Measurements from ENCODE around the gene ETS1. TPM values are rescaled to one million over a fixed set of nuclear protein-coding genes. Genes with fewer than 3 reads are reported as not detected.
A peak's percentile ranks its signal among the peaks of the same experiment; 100 is the strongest.

ETS1 gene, protein sequence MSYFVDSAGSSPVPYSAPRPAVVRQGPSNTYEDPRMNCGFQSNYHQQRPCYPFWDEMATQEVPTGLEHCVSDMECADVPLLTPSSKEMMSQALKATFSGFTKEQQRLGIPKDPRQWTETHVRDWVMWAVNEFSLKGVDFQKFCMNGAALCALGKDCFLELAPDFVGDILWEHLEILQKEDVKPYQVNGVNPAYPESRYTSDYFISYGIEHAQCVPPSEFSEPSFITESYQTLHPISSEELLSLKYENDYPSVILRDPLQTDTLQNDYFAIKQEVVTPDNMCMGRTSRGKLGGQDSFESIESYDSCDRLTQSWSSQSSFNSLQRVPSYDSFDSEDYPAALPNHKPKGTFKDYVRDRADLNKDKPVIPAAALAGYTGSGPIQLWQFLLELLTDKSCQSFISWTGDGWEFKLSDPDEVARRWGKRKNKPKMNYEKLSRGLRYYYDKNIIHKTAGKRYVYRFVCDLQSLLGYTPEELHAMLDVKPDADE
- total RNA-seq (100 to 1,000 TPM in 1 of 9 donors, 10 to 100 TPM in 8; 39.3 to 101 (median 45.9) TPM), polyA plus RNA-seq (10 to 100 TPM; 18.4 to 37.0 TPM)
- long read RNA-seq, donor 1, partial matches to known transcripts = 0 of 10 reads
- long read RNA-seq, donor 1, other reads (novel, unspliced or antisense) = 9 of 10 reads
- long read RNA-seq, donor 2, partial matches to known transcripts = 0 of 5 reads
- long read RNA-seq, donor 2, other reads (novel, unspliced or antisense) = 4 of 5 reads
- long read RNA-seq, donor 3, transcript ETS1-201 (8 exons, 2,231 nt) = major isoform, 5 of 15 reads
- long read RNA-seq, donor 3, partial matches to known transcripts = 0 of 15 reads
- long read RNA-seq, donor 3, other reads (novel, unspliced or antisense) = 10 of 15 reads

- DNase-seq = no peak
- ATAC-seq = peak in 2 of 4 donors; percentile 23 to 48
- Histone ChIP-seq H3K4me3 (peak within 1 kb of the TSS in 11 of 12 donors; percentile 15 to 55 (median 45)), H3K9me3 (no peaks in the 10 kb centered on the region), H3K36me3 (no peaks in the 10 kb centered on the region), H3K27ac (peak within 1 kb of the TSS in 10 of 12 donors; percentile 1 to 68 (median 46)), H3K4me1 (peaks cover 0 to 23% (median 9%) of the 10 kb centered on the region in 12 donors), H3K27me3 (peaks cover 0 to 3% (median 0%) of the 10 kb centered on the region in 9 donors)
- 23 to 28% (median 26%) methylated on average over 4 of the region's 4 CpGs for WGBS, 4 donors
- intact Hi-C loops (cut with DNase I) = no loop called here
- no peak for TF ChIP-seq POLR2A (IDR thresholded peaks at IDR 0.05)
- TF ChIP-seq CTCF (IDR thresholded peaks at IDR 0.05) = no peak
Measured at GRCh38 chr11:128587415-128587814, at the start of gene ETS1. Gene ETS1 (minus strand): TSS chr11:128587558. CDS start chr11:128573130, 14,428 bp downstream.

DNA sequence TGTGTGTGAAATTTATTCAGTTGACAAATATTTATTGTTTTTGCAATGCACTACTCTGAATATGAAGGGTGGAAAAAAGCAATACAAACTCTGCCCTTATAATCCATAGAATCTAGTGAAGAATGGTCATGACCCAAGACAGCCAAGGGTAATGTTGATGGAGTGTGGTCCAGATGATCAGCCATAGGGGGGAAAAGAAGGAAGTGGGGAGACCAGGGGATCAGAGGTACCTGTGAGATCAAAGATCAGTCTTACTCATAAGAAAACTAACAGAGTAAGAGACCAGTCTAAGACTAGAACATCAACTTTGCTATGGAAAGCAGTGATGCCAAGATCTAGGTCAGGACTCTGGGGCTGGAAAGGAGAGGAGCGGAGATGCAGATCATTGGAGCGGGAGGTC, 47.0 kb upstream of the ETS1 start:
- TF ChIP-seq CTCF (IDR thresholded peaks at IDR 0.05) (no peak), POLR2A (IDR thresholded peaks at IDR 0.05) (no peak)
- ATAC-seq (no peak), DNase-seq (no peak)
- intact Hi-C loops (cut with DNase I) = loop anchor here (2.0 to 10.0 kb wide), 11 partner anchors 53 to 600 kb away; no protein-coding TSS in a partner anchor
- peaks cover 0 to 16% (median 7%) of the 10 kb centered on the region in 12 donors for H3K4me1 ChIP-seq
- no peak overlapping the region for H3K27ac ChIP-seq
- 95 to 100% (median 98%) methylated on average over 2 of the region's 2 CpGs for WGBS, 4 donors
- peaks cover 0 to 7% (median 0%) of the 10 kb centered on the region in 12 donors for H3K9me3 ChIP-seq
- no peak overlapping the region for H3K4me3 ChIP-seq
- no peaks in the 10 kb centered on the region for H3K27me3 ChIP-seq
- H3K36me3 ChIP-seq = no peaks in the 10 kb centered on the region

DNA sequence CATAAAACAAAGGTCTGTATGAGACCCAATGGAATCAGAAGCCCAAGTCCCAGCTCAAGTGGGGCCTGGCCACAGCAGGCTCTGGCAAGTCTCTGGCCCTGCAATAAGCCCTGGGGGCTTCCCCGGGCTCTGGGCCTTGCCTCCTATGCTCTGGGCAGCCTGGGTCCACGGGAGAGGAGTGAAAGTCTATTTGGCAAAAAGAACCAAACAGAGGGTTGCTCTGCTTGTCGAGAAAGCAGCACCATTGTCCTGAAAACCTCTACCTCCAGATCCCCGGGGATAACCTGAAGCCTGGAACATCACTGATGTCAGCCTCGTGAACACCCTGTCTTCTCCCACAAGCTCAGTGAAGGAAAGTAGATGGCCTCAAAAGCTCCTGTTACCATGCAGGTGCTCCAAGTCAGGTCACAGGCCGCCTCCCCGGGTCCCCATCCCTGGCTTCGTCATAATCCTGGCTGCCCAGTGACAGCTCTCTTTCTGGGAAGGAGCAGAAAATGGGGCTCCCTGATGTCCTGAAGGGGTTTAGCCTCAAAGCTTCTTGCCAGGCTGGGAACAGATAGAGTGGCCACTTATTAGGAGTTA, 46.1 kb upstream of the ETS1 start:
- DNase-seq (no peak), ATAC-seq (no peak)
- no peak for TF ChIP-seq CTCF (IDR thresholded peaks at IDR 0.05)
- no peak for TF ChIP-seq POLR2A (IDR thresholded peaks at IDR 0.05)
- H3K4me3 ChIP-seq = no peak overlapping the region
- H3K27ac ChIP-seq = no peak overlapping the region
- H3K27me3 ChIP-seq = no peaks in the 10 kb centered on the region
- H3K4me1 ChIP-seq = peaks cover 0 to 24% (median 10%) of the 10 kb centered on the region in 12 donors
- H3K9me3 ChIP-seq = peaks cover 0 to 5% (median 0%) of the 10 kb centered on the region in 12 donors
- no peaks in the 10 kb centered on the region for H3K36me3 ChIP-seq
- intact Hi-C loops (cut with DNase I) = loop anchor here (2.0 to 10.0 kb wide), 13 partner anchors 54 to 599 kb away; no protein-coding TSS in a partner anchor
- 69 to 87% (median 84%) methylated on average over 8 of the region's 8 CpGs for WGBS, 4 donors

Measured in heart left ventricle (tissue), 16 donors.